Adrenal gland (tissue), 5 donors: Measurements from ENCODE around the gene PAPOLB.

Experiments used
- CTCF ChIP-seq, 6 experiments: fragments of 450-650 bp in 4 of 6; fragments of 200-600 bp in 2 of 6; sonication (generic) in 1 of 6; IDR thresholded peaks; 1 replicate in 5 of 6; 2 replicates in 1 of 6; pipeline versions ENCODE4 v1.5.1 to v1.8.0; 2016 to 2021; ENCODE audit warnings: antibody characterized with exemption in 6 of 6, mild to moderate bottlenecking in 2 of 6, moderate library complexity in 1 of 6
- POLR2A ChIP-seq, 2 donors: fragments of 450-650 bp; IDR thresholded peaks; one replicate each; pipeline ENCODE4 v1.6.1; 2017; ENCODE audit warnings: antibody characterized with exemption in 2 of 2, mild to moderate bottlenecking in 2 of 2, moderate library complexity in 1 of 2
- donor health status: DM: no; HTN: no; CAD: no.

DNA sequence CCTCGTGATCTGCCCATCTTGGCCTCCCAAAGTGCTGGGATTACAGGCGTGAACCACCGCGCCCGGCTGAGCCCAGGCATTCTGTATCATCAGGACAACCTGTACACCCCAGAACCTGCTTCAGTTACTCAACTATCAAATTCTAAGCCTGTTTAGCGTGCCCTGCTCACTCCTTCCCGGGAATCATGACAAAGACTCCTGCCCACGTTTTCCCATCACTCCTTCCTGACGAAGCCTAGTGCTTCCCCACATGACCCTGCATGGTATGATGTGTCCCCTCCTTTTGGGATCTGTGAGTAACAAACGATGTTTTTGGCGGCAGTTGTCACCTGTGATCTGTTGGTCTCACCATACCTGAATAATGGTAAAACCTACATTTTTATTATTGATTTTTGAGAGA is 33.9 kb upstream of the PAPOLB start:
- TF ChIP-seq CTCF (IDR thresholded peaks at IDR 0.05): no peak
- TF ChIP-seq POLR2A (IDR thresholded peaks at IDR 0.05): no peak
